Adipose tissue (tissue), 3 donors: ENCODE measurements around the gene SIK1. TPM values are rescaled to one million over a fixed set of nuclear protein-coding genes. Genes with fewer than 3 reads are reported as not detected.
"Not testable (repeated sequence)": the region's sequence is repeated elsewhere in the genome, so short reads cannot be mapped to it uniquely, and the experiment has no call there.

Source experiments
- H3K27ac ChIP-seq: one replicate; pipeline ENCODE4 v1.5.1; 2013; ENCODE audit warnings: low read depth, low read length
- WGBS, 3 donors: extraction: QIAGEN DNeasy Blood & Tissue Kit; methylation state at CpG; one replicate each; pipeline ENCODE4 v1.1.7; 2013; 5-methylcytosine and 5-hydroxymethylcytosine counted together
- polyA plus RNA-seq, 3 donors: library from polyadenylated mRNA; stranded (reverse); fragments of 200-250 nt; gene quantifications; one replicate each; pipeline ENCODE4 v1.2.3, GENCODE V29; 2013
- donor health status: healthy with polysubstance abuse.
- donor health status: Bipolar disorder and iron deficiency.
- donor health status: healthy.

SIK1 gene
- polyA plus RNA-seq, 3 donors = 9.7 to 21.7 (median 19.6) TPM

- 40 to 50% methylated on average over 1 of the region's 12 CpGs; no CpG with 5 or more reads in 1 of the 3 donors for WGBS, 3 donors
- not testable (repeated sequence) for H3K27ac ChIP-seq
Observed at GRCh38 chr21:43442571-43442970, 15.6 kb upstream of the SIK1 start.

GRCh38 chr21:43440835-43441727 is 14.2 kb upstream of the SIK1 start:
- not testable (repeated sequence) for H3K27ac ChIP-seq
- WGBS, 3 donors = no CpG with 5 or more reads among the region's 25 CpGs

GRCh38 chr21:43439316-43440075 is 12.6 kb upstream of the SIK1 start:
- H3K27ac ChIP-seq = not testable (repeated sequence)
- 75 to 83% methylated on average over 4 of the region's 6 CpGs; no CpG with 5 or more reads in 1 of the 3 donors for WGBS, 3 donors

- no CpG with 5 or more reads among the region's 9 CpGs for WGBS, 3 donors
- not testable (repeated sequence) for H3K27ac ChIP-seq
Observed at GRCh38 chr21:43436272-43436671, 9.3 kb upstream of the SIK1 start.

GRCh38 chr21:43433340-43434136 is 6.6 kb upstream of the SIK1 start:
- H3K27ac ChIP-seq = not testable (repeated sequence)
- 88 to 100% methylated on average over 1 of the region's 12 CpGs; no CpG with 5 or more reads in 1 of the 3 donors for WGBS, 3 donors

GRCh38 chr21:43430830-43431416 is 4.0 kb upstream of the SIK1 start:
- WGBS, 3 donors = 38 to 100% (median 74%) methylated on average over 1 to 10 of the region's 17 CpGs
- not testable (repeated sequence) for H3K27ac ChIP-seq

GRCh38 chr21:43428964-43429363 is 2.0 kb upstream of the SIK1 start:
- not testable (repeated sequence) for H3K27ac ChIP-seq
- no CpG with 5 or more reads among the region's 6 CpGs for WGBS, 3 donors

GRCh38 chr21:43427242-43427559 is 270 bp upstream of the SIK1 start:
- no CpG with 5 or more reads among the region's 53 CpGs for WGBS, 3 donors

GRCh38 chr21:43426004-43426403 is 927 bp downstream of the SIK1 start:
- H3K27ac ChIP-seq = not testable (repeated sequence)
- no CpG with 5 or more reads among the region's 43 CpGs for WGBS, 3 donors

More at GRCh38 chr21:43427242-43427559, 270 bp upstream of the SIK1 start:
- not testable (repeated sequence) for H3K27ac ChIP-seq

- no CpG with 5 or more reads among the region's 15 CpGs for WGBS, 3 donors
- not testable (repeated sequence) for H3K27ac ChIP-seq
Observed at GRCh38 chr21:43419475-43419874, 7.5 kb downstream of the SIK1 start.

- no CpG with 5 or more reads among the region's 5 CpGs for WGBS, 3 donors
- not testable (repeated sequence) for H3K27ac ChIP-seq
Observed at GRCh38 chr21:43414576-43414975, 12.4 kb downstream of the SIK1 start.

- not testable (repeated sequence) for H3K27ac ChIP-seq
- no CpG with 5 or more reads among the region's 28 CpGs for WGBS, 3 donors
Observed at GRCh38 chr21:43412020-43412788, 14.7 kb downstream of the SIK1 start.

GRCh38 chr21:43410456-43411068 is 16.4 kb downstream of the SIK1 start:
- H3K27ac ChIP-seq = not testable (repeated sequence)
- WGBS, 3 donors = 95% methylated on average over 4 of the region's 27 CpGs; no CpG with 5 or more reads in 2 of the 3 donors

- no CpG with 5 or more reads among the region's 13 CpGs for WGBS, 3 donors
- H3K27ac ChIP-seq = not testable (repeated sequence)
Observed at GRCh38 chr21:43407139-43407538, 19.8 kb downstream of the SIK1 start.

GRCh38 chr21:43404450-43404849 is 22.5 kb downstream of the SIK1 start:
- WGBS, 3 donors = no CpG with 5 or more reads among the region's 14 CpGs
- not testable (repeated sequence) for H3K27ac ChIP-seq

GRCh38 chr21:43403651-43404430 is 23.1 kb downstream of the SIK1 start:
- 60 to 97% (median 94%) methylated on average over 1 to 4 of the region's 22 CpGs for WGBS, 3 donors
- not testable (repeated sequence) for H3K27ac ChIP-seq

- H3K27ac ChIP-seq = not testable (repeated sequence)
- no CpG with 5 or more reads among the region's 11 CpGs for WGBS, 3 donors
Observed at GRCh38 chr21:43401125-43401524, 25.8 kb downstream of the SIK1 start.
